ENCODE data around the gene MYH10.

Gene MYH10

DNA sequence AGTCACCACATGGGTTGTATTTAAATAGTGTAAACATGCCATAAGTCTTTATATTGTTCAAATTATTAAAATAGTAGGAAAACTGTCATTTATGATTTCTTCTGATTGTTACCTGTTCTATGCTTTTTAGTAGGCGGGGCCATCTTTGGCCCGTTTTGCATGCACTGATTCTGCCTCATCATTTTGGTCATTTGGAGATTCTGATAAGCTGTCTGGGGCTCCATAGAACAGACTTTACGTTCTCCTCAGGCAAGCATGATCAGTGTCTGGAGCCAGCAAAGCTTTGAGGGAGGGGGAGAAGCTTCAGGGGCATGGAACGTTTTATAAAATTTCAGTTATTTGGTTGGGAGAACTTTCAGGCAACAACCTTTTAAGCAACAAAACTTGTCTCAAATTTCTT is 186.0 kb downstream of the MYH10 start:
- no peak for DNase-seq (ENCODE audit: low read depth in 2 of 2)

DNA sequence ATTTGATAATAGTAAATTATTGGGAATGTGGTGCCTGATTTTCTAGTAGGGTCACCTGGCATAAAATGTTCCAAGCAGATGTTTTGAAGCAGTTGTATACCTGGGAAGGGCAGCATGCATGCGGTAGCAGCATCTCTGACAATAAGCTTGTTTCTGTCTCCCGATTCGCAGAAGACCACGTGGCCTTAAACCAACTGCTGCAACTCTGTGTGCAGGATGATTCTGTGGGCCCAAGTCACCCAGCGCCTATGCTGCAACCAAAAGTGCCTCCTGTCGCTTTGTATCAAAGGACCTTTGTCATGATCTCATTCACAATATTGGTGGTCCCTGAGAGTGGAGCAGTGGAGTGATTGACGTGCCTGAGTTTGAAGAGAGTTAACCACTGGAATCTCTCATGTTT is 186.8 kb downstream of the MYH10 start:
- DNase-seq (ENCODE audit: low read depth in 2 of 2), result no peak

DNA sequence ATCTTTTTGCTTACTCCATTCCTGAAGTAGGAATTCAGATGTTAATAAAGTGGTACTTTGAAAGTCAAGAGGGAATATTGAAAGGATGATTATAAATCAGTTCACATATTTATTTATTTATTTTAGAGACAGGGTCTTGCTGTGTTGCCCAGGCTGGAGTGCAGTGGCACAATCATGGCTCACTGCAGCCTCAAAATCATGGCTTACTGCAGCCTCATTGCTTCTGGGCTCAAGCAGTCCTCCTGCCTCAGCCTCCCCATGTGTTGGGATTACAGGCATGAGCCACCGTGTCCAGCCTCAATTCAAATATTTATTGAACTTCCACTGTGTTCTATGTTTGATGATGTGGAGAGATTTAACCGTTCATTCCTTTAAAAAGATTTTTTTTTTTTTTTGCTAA is 188.2 kb downstream of the MYH10 start:
- DNase-seq (ENCODE audit: low read depth in 2 of 2), result no peak

DNA sequence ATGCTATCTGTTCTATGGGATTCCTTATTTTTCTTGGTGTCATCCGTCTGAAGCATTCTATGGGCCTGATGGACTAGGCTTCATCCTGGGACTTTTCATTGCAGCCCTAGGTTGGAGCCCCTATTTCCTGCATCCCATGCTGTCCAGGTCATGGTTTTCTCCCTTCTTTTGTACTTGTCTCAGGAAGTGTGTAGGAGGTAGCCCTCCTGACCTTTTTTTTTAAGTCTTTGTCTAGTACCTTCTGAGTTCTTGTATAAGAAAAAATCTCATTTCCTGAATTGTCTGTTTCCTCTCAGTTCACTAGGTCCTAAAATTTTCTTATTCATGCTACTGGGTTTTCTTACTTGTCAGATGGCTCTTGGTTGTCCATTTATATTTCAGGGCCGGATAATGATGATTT is 188.8 kb downstream of the MYH10 start:
- no peak for DNase-seq (ENCODE audit: low read depth in 2 of 2)

DNA sequence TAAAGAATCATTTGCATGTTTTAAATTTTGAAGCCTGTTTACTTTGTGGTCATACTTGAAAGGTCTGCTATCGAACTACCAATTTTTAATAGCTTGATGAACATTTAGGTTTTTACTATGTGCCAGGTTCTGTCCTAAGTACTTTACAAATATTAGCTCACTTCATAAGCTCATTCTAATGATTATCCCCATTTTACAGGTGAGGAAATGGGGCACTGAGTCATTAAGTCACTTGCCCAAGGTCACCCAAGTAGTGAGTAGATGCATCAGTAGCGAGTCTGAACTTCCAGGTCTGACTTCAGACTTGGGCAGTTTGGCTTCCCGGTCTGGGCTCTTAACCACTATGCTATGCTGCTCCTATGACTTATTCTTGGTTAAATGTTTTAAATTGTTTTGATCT is 190.8 kb downstream of the MYH10 start:
- DNase-seq (ENCODE audit: low read depth in 2 of 2), result no peak

DNA sequence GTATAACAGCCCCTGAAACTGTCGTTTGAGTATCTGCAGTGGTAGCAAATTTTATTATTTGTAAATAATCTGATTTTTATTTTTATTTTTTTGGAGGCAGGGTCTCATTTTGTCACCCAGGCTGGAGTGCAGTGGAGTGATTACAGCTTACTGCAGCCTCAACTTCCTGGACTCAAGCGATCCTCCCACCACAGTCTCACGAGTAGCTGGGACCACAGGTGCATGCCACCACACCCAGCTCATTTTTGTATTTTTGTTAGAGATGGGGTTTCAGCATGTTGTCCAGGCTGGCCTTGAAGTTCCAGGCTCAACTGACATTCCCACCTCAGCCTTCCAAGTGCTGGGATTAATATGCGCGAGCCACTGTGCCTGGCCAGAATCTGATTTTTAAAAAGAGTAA is 192.1 kb downstream of the MYH10 start:
- no peak for DNase-seq (ENCODE audit: low read depth in 2 of 2)

DNA sequence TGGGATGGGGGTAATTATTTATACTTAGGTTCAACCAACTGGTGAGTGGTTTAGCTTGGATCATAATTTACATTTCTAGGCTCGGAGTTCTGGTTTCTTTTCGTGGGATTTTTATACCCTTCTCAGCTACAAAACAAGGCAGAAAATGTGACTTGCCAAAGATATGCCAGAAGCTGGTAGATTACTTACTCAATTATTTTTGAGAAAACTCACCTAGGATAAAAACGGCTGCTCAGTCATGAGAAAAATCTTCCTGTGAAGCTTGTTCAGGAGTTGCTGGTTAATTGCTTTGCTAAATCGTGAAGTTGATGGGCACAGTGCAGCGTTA is 193.7 kb downstream of the MYH10 start:
- DNase-seq (ENCODE audit: low read depth in 2 of 2), result no peak

DNA sequence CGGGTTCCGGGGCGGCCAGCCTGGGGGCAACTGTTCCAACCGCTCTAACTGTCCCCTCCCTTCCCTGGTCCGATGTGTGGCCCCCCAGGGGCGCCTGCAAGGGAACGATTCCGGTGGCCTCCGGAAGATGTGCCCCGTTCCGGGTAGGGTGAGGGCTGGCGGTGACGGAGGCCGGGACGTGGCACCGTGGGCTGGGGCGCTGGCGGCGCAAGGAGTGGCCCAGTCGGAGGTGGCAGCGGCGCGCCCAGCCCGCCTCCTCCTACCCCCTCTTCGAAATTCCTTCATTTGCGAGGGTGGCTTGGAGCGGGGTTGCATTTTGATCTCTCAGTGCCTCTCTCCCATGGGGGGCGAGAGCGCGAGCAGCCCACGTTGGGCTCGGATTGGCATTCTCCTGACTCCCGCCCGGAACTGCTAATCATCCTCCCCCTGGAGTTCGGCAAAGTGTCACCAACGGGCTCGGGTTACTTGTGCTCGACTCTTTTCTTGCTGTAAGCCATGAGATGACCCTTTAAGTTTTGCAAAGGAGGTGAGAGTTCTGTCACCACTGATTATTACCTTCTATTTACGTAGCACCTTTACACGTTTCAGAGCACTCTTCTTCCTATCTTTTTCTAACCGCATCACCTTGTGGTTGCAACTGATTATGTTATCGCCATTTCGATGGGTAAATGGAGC is 194.2 kb downstream of the MYH10 start:
- DNase-seq (ENCODE audit: low read depth in 2 of 2), result peak in 1 of 2 donors; percentile 33

DNA sequence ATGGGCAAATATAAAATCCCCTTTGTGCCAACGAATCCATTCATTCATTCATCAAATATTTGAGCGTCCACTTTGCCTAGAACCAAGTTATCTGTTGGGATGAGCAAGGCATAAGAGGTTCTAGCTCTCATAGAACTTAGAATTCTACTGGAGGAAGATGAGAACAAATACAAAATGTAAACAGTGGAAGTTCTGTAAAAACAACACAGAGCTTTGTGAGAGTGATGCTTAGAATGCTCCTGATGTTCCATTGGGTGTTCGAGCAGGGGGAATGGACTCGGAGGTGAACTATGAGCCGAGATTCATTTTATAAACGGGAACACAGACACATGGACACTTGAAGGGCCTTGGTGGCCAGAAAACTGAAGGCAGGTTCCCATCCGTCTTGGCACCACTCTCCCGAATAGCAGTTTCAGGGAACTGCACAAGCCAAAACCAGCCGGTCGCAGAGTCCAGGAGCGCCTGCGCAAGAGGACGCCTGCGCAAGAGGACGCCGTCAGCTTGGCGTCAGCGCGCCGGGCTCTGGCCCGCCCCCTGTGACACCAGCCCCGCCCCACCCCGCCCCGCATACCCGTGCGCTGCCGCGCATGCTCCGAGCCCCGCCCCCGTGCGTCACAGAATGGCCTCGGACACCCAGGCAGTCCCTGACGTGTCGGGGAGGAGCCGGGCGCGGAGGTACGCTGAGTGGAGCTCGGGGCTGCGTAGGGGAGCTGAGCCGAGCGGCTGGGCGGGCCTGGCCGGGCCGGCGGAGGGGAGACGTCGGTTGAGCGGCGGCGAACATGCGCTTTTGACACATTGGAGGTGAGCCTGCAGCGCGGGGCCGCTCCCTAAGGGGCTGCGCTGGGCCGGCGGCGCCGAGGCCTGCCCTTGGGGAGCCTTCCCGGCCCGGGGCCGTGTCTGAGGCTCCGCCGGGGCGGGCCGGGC is 195.0 kb downstream of the MYH10 start, which contains the start of gene NDEL1:
NDEL1 (plus strand) TSS at position 640 of the 924 bp plus-strand sequence. CDS start 8,388 bp downstream, outside the sequence.
- DNase-seq (ENCODE audit: low read depth in 2 of 2), result peak; percentile 99

DNA sequence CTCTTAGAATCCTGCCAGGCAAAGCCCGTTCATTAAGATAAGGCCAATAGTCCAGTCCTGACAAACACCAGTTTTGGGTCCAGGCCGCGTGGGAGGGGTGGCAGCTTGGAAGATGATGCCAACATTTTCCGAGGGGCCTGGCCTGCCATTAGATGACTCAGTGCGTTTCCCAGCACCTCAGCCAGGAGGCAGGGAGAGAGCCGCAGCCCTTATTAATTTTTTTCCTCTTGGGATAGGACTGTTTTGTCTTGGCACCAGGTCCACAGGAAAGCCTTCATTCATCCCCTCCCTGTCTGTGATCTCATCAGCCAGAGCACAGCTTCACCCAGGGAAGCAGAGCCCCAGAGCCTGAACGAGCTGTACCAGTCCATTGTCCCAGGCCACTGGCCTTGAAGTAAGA is 199.6 kb downstream of the MYH10 start:
- no peak for DNase-seq (ENCODE audit: low read depth in 2 of 2)

DNA sequence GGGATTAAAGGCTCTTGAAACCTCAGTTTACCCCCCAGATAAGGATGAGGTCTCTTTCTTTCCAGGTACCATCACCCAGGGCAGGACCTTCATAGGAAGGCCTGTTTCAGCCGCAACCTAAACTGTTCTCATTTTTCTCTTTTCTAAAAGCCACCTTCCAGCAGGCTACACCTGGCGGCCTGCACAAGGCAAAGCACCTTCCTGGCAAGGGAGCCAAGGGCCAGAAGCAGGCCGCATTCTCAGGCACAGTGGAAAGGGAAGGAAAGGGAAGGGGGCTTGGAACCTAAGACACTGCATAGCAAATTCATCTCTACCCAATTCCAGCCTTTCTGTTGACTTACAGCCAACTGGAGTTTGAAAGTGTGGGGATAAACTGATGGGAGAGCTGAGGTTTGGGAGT is 203.7 kb downstream of the MYH10 start:
- DNase-seq (ENCODE audit: low read depth in 2 of 2), result no peak

DNA sequence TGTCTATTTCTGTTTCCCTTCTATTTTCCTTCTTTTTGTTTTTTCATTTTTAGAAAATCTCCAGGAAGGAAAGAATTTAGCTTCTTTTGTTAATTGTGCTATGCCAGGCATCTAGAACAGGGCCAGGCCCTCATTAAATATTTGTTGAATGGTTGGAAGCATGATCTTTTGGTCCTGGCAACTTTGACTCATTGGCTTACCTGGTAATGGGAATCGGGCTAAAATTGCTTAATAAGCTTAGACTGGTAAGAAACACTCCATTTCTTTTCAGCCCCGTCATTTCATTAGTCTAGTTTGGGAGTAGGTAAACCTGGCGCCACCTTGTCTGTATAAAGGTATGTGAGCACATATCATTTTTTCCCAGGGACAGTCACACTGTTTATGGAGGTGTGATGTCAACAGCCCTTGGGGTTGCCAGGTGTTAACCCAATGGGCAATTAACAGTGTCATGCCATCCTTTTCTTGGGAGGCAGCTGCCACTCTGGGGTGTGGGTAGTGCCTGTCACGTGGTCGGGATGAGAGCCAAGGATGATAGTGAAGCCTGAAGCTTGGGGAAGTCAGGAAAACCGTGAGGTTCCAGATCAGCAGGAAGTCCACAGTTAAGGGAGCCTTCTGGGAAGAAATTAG is 204.3 kb downstream of the MYH10 start:
- DNase-seq (ENCODE audit: low read depth in 2 of 2), result no peak
